GM21515 (cell line): ENCODE measurements around the gene KDM6A.
"Not testable (repeated sequence)": the region's sequence is repeated elsewhere in the genome, so short reads cannot be mapped to it uniquely, and the experiment has no call there.

Experiments
- ATAC-seq: cut with Tn5 transposase; IDR thresholded peaks from one replicate; pipeline ENCODE4 v1.9.1; 2021; ENCODE audit not compliant: unreplicated experiment

Gene KDM6A

GRCh38 chrX:44918722-44919121 is 45.7 kb downstream of the KDM6A start:
- ATAC-seq, result no peak

- no peak for ATAC-seq
These were observed 50.0 kb downstream of the KDM6A start for GRCh38 chrX:44922980-44923379.

GRCh38 chrX:44927398-44927797 is 54.4 kb downstream of the KDM6A start:
- no peak for ATAC-seq

- no peak for ATAC-seq
These were observed 58.5 kb downstream of the KDM6A start for GRCh38 chrX:44931441-44931973.

GRCh38 chrX:44935172-44935571 is 62.2 kb downstream of the KDM6A start:
- no peak for ATAC-seq

GRCh38 chrX:44935640-44936039 is 62.7 kb downstream of the KDM6A start:
- ATAC-seq, result no peak

GRCh38 chrX:44937606-44938005 is 64.6 kb downstream of the KDM6A start:
- no peak for ATAC-seq

- no peak for ATAC-seq
These were observed 65.1 kb downstream of the KDM6A start for GRCh38 chrX:44938111-44938510.

GRCh38 chrX:44940541-44940940 is 67.6 kb downstream of the KDM6A start:
- not testable (repeated sequence) for ATAC-seq

- no peak for ATAC-seq
These were observed 70.0 kb downstream of the KDM6A start for GRCh38 chrX:44943007-44943406.

GRCh38 chrX:44944894-44945293 is 71.9 kb downstream of the KDM6A start:
- no peak for ATAC-seq

GRCh38 chrX:44945736-44946135 is 72.7 kb downstream of the KDM6A start:
- ATAC-seq, result no peak

GRCh38 chrX:44946771-44947170 is 73.8 kb downstream of the KDM6A start:
- ATAC-seq, result no peak

- no peak for ATAC-seq
These were observed 75.0 kb downstream of the KDM6A start for GRCh38 chrX:44947995-44948394.

GRCh38 chrX:44948406-44948805 is 75.4 kb downstream of the KDM6A start:
- no peak for ATAC-seq

GRCh38 chrX:44949125-44949524 is 76.1 kb downstream of the KDM6A start:
- ATAC-seq, result no peak

GRCh38 chrX:44950471-44951366 is 77.7 kb downstream of the KDM6A start:
- ATAC-seq, result not testable (repeated sequence)

- no peak for ATAC-seq
These were observed 78.6 kb downstream of the KDM6A start for GRCh38 chrX:44951572-44952067.

GRCh38 chrX:44952329-44953027 is 79.5 kb downstream of the KDM6A start:
- no peak for ATAC-seq

- no peak for ATAC-seq
These were observed 80.9 kb downstream of the KDM6A start for GRCh38 chrX:44953734-44954502.

GRCh38 chrX:44954562-44954961 is 81.6 kb downstream of the KDM6A start:
- ATAC-seq, result no peak
